Psoas muscle (tissue), 8 donors: ENCODE measurements around the gene SPSB2. TPM values are rescaled to one million over a fixed set of nuclear protein-coding genes. Genes with fewer than 3 reads are reported as not detected.

ENCODE experiments used
- ATAC-seq, 4 donors: fragments of 200-7000 bp; cut with Tn5 transposase; one replicate each; pipeline ENCODE4 v1.9.1; 2020; ENCODE audit warnings: moderate library complexity in 3 of 4, mild to moderate bottlenecking in 2 of 4
- DNase-seq, 2 donors: peaks; one replicate each; pipeline ENCODE4 v3.0.0-alpha.2; 2020
- H3K27ac ChIP-seq: fragments of 200-600 bp; one replicate; pipeline ENCODE4 v1.8.0; 2022
- H3K27me3 ChIP-seq, 3 donors: fragments of 200-600 bp in 1 of 3; one replicate each; pipeline versions ENCODE4 v1.6.1 to v1.8.0; 2013 to 2022; ENCODE audit warnings: low read length in 2 of 3, mild to moderate bottlenecking in 2 of 3, moderate library complexity in 1 of 3; ENCODE audit not compliant: insufficient read depth in 3 of 3
- H3K36me3 ChIP-seq, 2 donors: fragments of 200-600 bp in 1 of 2; one replicate each; pipeline versions ENCODE4 v1.6.1 to v1.8.0; 2013 to 2022; ENCODE audit warnings: low read depth in 1 of 2, mild to moderate bottlenecking in 1 of 2, moderate library complexity in 1 of 2; ENCODE audit not compliant: insufficient read depth in 1 of 2
- H3K4me1 ChIP-seq: fragments of 200-600 bp; one replicate; pipeline ENCODE4 v1.8.0; 2022
- H3K4me3 ChIP-seq: fragments of 200-600 bp; one replicate; pipeline ENCODE4 v1.8.0; 2022; ENCODE audit warnings: mild to moderate bottlenecking
- H3K9me3 ChIP-seq: fragments of 200-600 bp; one replicate; pipeline ENCODE4 v1.8.0; 2022
- CTCF ChIP-seq: fragments of 200-600 bp; IDR thresholded peaks from one replicate; pipeline ENCODE4 v1.8.0; 2022; ENCODE audit warnings: antibody characterized with exemption
- WGBS, 3 donors: extraction: QIAGEN DNeasy Blood & Tissue Kit; methylation state at CpG; one replicate each; pipeline versions ENCODE4 v1.1.6 to v1.1.7; 2013; 5-methylcytosine and 5-hydroxymethylcytosine counted together
- intact Hi-C, 2 donors: fragments of 100-400 bp; cut with DNase I; formaldehyde crosslinking; loops; one replicate each; pipeline versions ENCODE4 v1.11.0 to v1.14.2; 2022
- polyA plus RNA-seq, 3 donors: library from polyadenylated mRNA; stranded (reverse); fragments of 200-250 nt; gene quantifications; one replicate each; pipeline ENCODE4 v1.2.3, GENCODE V29; 2013
- total RNA-seq, 4 donors: library from RNA; stranded (reverse); fragmentation: NEBNext Ultra II Directional in 2 of 4; extraction: Animal tissue kit (Norgen Biotek cat#: 25700) in 2 of 4; gene quantifications; one replicate each; pipeline versions ENCODE4 v1.2.1 to v1.2.4, GENCODE V29; 2021 to 2023
- donor health status: healthy with polysubstance abuse.
- donor health status: DM: no; HTN: no; CAD: no; lungs with moderate emphysema.
- donor health status: Bipolar disorder and iron deficiency.
- donor health status: healthy.
- donor health status: DM: yes; HTN: yes; CAD: no.
- donor health status: DM: no; HTN: no; CAD: no.
- donor health status: DM: no; HTN: no; CAD: no.
- donor health status: DM: yes; HTN: yes; CAD: no.

SPSB2 gene
- total and polyA plus RNA-seq, 7 donors, result 2.4 to 10.2 (median 4.3) TPM

GRCh38 chr12:6905414-6906040 lies 32.4 kb upstream of the SPSB2 start:
- 59 to 72% (median 61%) methylated on average over 5 of the region's 5 CpGs for WGBS, 3 donors
- no peak for TF ChIP-seq CTCF
- no peak for DNase-seq
- Histone ChIP-seq H3K4me1 (peaks cover 5% of the 10 kb centered on the region), H3K27me3 (no peaks in the 10 kb centered on the region), H3K9me3 (no peaks in the 10 kb centered on the region), H3K4me3 (peak overlapping the region; percentile 91), H3K36me3 (peaks cover 0 to 22% of the 10 kb centered on the region in 2 donors), H3K27ac (no peak overlapping the region)
- no peak for ATAC-seq
- intact Hi-C loops, result no loop called here

GRCh38 chr12:6904280-6905276 lies 31.5 kb upstream of the SPSB2 start, which contains the start of gene LRRC23:
Gene LRRC23 (plus strand): TSS chr12:6904822. CDS start chr12:6905634, 812 bp downstream.
- intact Hi-C loops, result no loop called here
- TF ChIP-seq CTCF, result no peak
- H3K27me3 ChIP-seq, result no peaks in the 10 kb centered on the region
- H3K36me3 ChIP-seq, result peaks cover 0 to 22% of the 10 kb centered on the region in 2 donors
- ATAC-seq (peak; percentile 96 to 99 (median 98)), DNase-seq (peak; percentile 95 to 96)
- 4 to 5% (median 4%) methylated on average over 34 of the region's 34 CpGs for WGBS, 3 donors
- H3K27ac ChIP-seq, result peak within 1 kb of the TSS; percentile 47
- H3K4me1 ChIP-seq, result peaks cover 5% of the 10 kb centered on the region
- no peaks in the 10 kb centered on the region for H3K9me3 ChIP-seq
- peak within 1 kb of the TSS; percentile 91 for H3K4me3 ChIP-seq

GRCh38 chr12:6903722-6904121 lies 30.6 kb upstream of the SPSB2 start:
- Histone ChIP-seq H3K27me3 (no peaks in the 10 kb centered on the region), H3K27ac (no peak overlapping the region), H3K9me3 (no peaks in the 10 kb centered on the region), H3K36me3 (peaks cover 0 to 22% of the 10 kb centered on the region in 2 donors), H3K4me1 (peaks cover 5% of the 10 kb centered on the region), H3K4me3 (peak overlapping the region; percentile 91)
- TF ChIP-seq CTCF, result no peak
- 58 to 73% (median 64%) methylated on average over 1 of the region's 1 CpG for WGBS, 3 donors
- intact Hi-C loops, result no loop called here
- DNase-seq (no peak), ATAC-seq (no peak)

- TF ChIP-seq CTCF, result no peak
- no peak overlapping the region for H3K27ac ChIP-seq
- ATAC-seq (no peak), DNase-seq (no peak)
- H3K27me3 ChIP-seq, result no peaks in the 10 kb centered on the region
- 77 to 85% (median 82%) methylated on average over 4 of the region's 4 CpGs for WGBS, 3 donors
- intact Hi-C loops, result no loop called here
- H3K4me1 ChIP-seq, result peaks cover 5% of the 10 kb centered on the region
- H3K36me3 ChIP-seq, result peaks cover 0 to 15% of the 10 kb centered on the region in 2 donors
- H3K9me3 ChIP-seq, result no peaks in the 10 kb centered on the region
- H3K4me3 ChIP-seq, result no peak overlapping the region
Observed at GRCh38 chr12:6902448-6902847, 29.3 kb upstream of the SPSB2 start.
